ENCODE data around the gene TMED7.

DNA sequence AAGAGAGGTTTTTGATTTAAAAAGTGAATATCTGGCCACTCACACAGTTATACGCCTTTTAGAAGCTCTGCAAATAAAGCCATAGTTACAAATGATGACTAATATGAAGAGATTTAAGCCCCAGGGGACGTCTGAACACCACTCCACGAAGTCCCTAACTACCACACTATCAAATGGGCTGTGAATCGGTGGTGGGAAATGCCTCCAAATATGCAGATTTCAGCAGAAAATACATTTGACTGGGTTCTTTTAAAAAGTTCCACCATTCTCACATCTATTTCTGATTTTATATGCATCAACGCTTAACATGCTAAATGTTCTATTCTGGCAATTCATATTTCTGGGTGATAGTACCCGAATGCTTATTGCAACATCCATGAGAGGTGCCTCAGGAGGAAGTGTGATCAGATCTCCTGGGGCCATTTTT lies 46.1 kb downstream of the TMED7 start:
- TF ChIP-seq ELF4 (IDR thresholded peaks at IDR 0.05) (no peak), FOXM1 (IDR thresholded peaks at IDR 0.05; ENCODE audit: borderline replicate concordance) (no peak), PKNOX1 (IDR thresholded peaks at IDR 0.05) (no peak), ZNF384 (IDR thresholded peaks at IDR 0.05) (no peak), NFRKB (IDR thresholded peaks at IDR 0.05) (no peak)
